Measurements from ENCODE around the gene TAF1C.

Gene TAF1C

DNA sequence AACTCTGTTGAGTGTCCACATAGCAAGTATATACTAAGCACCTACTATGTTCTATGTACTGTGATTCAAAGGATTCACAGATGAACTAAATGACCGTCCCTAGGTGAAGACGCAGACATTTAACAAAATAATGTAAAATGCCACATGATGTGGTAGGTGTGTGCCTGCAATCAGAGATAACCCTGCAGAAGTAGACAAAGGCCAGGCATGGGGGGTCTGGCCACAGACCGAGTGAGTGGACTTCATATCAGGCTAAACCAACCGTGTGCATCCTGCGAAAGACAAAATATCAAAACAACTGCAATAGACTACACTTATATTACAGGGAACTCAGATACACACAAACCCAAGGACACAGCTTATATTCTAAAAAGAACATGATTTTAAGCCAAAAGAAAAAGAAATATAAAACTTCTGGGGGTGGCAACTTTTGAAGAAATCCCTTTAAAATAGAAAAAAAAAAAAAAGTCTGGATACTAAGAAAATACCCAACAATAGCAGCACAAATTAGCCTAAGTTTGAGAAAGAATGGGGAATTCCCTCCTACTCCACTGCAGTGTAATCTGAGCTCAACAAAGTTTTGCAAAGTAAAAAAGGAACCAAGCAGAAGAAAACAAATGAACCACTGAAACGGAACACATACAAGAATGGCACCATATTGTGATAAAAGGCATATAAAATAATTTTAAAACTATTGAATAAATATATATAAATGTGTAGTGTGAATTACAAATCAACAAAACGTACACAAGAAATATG, 54.2 kb downstream of the TAF1C start:
- Histone ChIP-seq H3K27me3 (replicated peaks) (no peaks in the 10 kb centered on the region), H3K4me3 (ENCODE audit: low read depth, low read length) (no peak overlapping the region), H3K27ac (no peak overlapping the region), H3K36me3 (replicated peaks) (peaks cover 3% of the 10 kb centered on the region)
- TF ChIP-seq CTCF (IDR thresholded peaks at IDR 0.05; ENCODE audit: low read depth, low read length, missing control alignments) = no peak
- in situ Hi-C loops (cut with HindIII; ENCODE audit: low pct_ligation_motif_present, low sequenced_read_pairs) = no loop called here
- DNase-seq = no peak

GRCh38 chr16:84131117-84131516, 55.7 kb downstream of the TAF1C start:
- Histone ChIP-seq H3K27ac (no peak overlapping the region), H3K4me3 (ENCODE audit: low read depth, low read length) (no peak overlapping the region), H3K36me3 (replicated peaks) (peaks cover 3% of the 10 kb centered on the region), H3K27me3 (replicated peaks) (no peaks in the 10 kb centered on the region)
- no peak for DNase-seq
- TF ChIP-seq CTCF (IDR thresholded peaks at IDR 0.05; ENCODE audit: low read depth, low read length, missing control alignments) = no peak
- in situ Hi-C loops (cut with HindIII; ENCODE audit: low pct_ligation_motif_present, low sequenced_read_pairs) = no loop called here

Measured in brain microvascular endothelial cell (primary cell).